ENCODE measurements around the gene KLHL36.

KLHL36 gene

DNA sequence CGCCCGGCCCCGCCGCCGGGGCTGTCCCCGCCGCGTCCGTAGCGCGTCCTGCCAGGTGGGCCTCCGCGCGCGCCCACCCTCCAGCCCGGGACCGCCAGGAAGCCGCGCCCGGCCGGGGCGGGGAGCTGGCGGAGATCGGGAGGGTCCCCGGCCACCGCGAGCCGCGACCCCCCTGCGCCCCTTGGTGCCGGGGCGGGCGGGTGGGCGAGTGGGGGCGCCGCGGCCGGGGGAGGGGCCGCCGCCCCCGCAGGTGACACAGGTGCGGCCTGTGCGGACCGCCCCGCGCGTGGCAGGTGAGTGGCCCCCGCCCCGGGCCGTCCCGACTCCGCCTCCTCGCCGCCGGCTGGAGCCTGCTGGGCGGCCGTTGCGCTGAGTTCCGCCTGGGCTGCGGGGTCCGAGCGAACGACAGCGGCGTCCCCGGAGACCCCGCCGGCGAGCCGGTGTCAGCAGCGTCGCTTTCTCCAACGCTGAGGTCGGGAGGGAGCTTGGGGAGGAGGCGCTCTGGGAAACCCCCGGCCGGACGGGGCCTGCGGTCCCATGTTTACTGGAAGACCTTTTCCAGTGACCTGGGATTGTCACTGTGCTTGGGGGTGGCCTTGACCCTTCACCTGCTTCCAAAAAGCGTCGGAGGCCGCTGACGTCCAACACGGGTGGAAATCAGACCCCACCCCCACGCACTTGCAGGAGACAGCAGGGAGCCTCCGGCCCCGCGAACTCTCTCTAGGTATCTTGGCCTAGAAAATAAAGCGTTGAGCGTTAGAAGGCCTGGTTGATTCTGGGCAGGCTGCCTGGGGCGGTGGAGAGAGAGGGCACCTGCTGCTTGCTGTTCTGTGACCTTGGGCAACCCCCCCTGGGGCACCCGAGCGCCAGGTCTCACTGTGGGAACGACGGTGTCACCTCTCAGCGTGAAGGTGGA, 542 bp downstream of the KLHL36 start:
- DNase-seq (ENCODE audit: low spot score), result peak; percentile 73

- DNase-seq (ENCODE audit: low spot score), result no peak
Observed at GRCh38 chr16:84649511-84649861, 1.2 kb downstream of the KLHL36 start.

DNA sequence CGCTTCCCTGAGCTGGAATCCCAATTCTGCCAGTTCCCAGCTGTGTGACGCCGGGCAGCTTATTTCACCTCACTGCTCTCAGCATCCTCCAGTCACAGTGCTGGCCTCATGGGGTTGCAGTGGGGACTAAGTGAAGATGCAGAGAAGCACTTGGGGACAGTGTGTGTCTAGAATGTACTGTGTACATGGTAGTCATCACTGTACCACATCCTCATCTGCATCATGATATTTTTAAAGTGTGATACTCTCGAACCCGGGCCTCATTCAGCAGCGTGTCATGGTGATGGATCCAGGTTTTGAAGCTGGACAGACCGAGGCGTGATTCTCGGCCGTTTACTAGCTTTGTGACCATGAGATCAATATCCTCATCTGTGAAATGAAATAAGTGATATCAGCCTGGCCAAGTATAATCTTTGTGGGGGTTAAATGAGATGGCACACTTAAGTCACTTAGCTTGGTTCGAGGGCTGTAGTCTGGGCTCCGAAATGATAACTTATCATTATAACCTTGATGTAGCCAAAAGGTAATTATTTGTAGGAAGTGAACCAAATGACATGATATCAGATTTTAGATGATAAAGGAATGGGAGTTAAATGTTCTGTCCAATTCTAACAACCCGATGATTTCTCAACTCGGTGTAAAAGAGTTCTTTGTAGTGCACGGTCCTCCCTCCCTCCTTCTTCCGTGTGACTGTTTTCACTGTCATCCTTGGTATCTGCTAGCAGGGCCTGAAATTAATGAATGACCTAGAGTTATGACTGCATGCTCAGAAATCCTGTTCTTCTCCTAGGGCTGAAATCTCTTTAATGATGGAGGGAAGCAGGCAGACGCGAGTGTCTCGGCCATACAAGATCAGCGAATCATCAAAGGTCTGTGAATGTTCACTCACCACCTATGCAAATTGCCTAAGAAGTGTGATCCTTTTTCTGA, 2.0 kb downstream of the KLHL36 start:
- no peak for DNase-seq (ENCODE audit: low spot score)

GRCh38 chr16:84652566-84652965, 4.3 kb downstream of the KLHL36 start:
- no peak for DNase-seq (ENCODE audit: low spot score)

- no peak for DNase-seq (ENCODE audit: low spot score)
Observed at GRCh38 chr16:84654238-84654637, 5.9 kb downstream of the KLHL36 start.

GRCh38 chr16:84654998-84655397, 6.7 kb downstream of the KLHL36 start:
- DNase-seq (ENCODE audit: low spot score), result no peak

DNA sequence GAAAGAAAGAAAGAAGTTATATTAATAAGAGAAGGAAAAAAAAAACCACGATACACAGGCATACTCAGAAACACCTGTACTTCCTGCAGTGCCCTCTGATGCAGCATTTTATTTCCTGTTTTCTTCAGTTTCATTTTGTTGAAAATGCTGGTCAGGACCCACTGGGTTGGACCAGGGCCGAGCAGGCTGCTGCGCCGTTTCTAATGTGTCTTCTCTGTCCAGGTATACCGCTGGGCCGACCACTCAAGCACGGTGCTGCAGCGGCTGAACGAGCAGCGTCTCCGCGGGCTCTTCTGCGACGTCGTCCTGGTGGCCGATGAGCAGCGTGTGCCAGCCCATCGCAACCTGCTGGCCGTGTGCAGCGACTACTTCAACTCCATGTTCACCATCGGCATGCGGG, 8.3 kb downstream of the KLHL36 start:
- DNase-seq (ENCODE audit: low spot score), result no peak

DNA sequence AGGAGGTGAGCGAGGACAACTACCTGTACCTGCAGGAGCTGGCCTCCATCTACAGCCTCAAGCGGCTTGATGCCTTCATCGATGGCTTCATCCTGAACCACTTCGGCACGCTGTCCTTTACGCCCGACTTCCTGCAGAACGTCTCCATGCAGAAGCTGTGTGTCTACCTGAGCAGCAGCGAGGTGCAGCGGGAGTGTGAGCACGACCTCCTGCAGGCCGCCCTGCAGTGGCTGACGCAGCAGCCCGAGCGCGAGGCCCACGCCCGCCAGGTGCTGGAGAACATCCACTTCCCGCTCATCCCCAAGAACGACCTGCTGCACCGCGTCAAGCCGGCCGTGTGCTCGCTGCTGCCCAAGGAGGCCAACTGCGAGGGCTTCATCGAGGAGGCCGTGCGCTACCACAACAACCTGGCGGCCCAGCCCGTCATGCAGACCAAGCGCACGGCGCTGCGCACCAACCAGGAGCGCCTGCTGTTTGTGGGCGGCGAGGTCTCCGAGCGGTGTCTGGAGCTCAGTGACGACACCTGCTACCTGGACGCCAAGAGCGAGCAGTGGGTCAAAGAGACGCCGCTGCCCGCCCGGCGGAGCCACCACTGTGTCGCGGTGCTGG, 9.0 kb downstream of the KLHL36 start:
- no peak for DNase-seq (ENCODE audit: low spot score)

DNA sequence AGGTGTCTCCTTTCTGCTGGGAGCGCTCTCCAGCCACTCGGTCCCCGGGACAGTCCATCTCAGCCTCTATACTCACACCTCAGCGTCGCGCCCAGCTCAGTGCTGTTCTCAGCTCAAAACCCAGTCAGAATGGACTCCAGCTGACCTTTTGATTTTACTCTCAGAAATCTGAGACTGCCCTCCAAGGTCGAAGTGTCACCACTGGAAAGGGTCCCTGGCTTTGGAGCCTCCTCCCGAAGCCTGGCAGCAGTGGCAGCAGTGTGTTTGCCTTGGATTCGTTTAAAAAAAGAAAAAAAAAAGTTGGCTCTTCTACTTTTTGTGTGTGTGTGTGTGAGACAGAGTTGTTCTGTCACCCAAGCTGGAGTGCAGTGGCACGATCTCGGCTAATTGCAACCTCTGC, 10.4 kb downstream of the KLHL36 start:
- no peak for DNase-seq (ENCODE audit: low spot score)

- DNase-seq (ENCODE audit: low spot score), result no peak
Observed at GRCh38 chr16:84659656-84660300, 11.5 kb downstream of the KLHL36 start.

GRCh38 chr16:84660973-84661372, 12.7 kb downstream of the KLHL36 start:
- no peak for DNase-seq (ENCODE audit: low spot score)

DNA sequence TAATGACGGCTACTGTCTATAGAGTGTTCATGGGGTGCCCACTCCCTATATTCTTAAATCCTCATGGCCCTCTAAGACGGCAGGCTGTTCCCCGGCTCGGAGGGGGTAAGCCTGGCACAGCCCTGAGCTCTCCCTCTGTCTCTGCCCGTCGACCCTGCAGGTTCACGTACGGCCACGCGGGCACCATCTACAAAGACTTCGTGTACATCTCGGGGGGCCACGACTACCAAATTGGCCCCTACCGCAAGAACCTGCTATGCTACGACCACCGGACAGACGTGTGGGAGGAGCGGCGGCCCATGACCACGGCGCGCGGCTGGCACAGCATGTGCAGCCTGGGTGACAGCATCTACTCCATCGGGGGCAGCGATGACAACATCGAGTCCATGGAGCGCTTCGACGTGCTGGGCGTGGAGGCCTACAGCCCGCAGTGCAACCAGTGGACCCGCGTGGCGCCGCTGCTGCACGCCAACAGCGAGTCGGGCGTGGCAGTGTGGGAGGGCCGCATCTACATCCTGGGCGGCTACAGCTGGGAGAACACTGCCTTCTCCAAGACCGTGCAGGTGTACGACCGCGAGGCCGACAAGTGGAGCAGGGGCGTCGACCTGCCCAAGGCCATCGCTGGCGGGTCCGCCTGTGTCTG, 13.2 kb downstream of the KLHL36 start:
- no peak for DNase-seq (ENCODE audit: low spot score)

DNA sequence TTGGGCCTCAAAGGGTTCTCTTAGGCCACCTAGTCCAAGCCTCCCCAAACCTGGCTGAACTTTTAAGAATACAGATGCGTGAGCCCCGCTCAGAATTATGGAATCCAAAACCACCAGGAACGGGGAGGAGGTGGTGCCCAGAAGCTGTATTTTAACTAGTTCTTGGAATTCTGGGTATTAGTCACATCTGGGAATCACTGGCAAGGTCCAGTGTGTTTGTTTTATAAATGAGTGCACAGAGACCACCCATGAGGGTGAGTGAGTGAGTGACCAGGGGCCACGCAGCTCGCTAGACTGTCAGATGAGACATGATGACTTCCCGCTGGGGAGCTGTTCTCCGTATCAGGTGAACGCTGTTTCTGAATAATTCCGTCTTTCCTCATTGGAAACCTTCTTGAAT, 14.2 kb downstream of the KLHL36 start:
- no peak for DNase-seq (ENCODE audit: low spot score)

DNA sequence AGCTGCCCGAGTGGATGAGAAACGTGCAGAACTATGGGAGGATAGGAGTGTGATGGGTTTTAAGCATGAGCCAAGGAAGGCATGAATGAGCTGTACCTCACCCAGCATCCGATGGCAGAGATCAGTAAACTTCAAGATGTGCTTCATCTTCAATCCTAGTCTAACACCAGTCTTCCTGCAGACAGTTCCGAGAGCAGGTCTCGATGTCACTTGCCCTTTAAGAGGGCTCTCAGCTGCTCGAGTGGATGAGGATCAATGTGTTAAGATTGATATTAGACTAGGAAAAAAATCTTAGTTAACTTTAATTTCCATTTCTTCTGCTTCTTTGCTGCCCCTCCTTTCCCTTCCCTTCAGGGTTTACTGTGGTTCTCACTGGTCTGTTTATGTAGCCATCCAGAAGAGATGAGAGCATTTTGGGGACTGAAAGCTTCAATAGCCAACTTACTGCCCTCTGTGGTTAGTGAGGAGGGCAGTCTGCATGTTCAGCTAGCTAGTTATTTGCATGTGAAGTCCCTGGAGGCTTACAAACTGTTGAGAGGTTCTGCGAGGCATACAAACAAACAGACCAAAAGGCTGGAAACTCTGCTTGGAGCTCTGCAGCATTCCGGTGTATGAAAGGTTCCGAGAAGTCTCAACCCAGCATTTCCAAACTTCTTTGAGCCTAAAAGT, 15.3 kb downstream of the KLHL36 start:
- DNase-seq (ENCODE audit: low spot score), result no peak

- DNase-seq (ENCODE audit: low spot score), result no peak
Observed at GRCh38 chr16:84665359-84665758, 17.0 kb downstream of the KLHL36 start.

- no peak for DNase-seq (ENCODE audit: low spot score)
Observed at GRCh38 chr16:84665843-84666242, 17.5 kb downstream of the KLHL36 start.

DNA sequence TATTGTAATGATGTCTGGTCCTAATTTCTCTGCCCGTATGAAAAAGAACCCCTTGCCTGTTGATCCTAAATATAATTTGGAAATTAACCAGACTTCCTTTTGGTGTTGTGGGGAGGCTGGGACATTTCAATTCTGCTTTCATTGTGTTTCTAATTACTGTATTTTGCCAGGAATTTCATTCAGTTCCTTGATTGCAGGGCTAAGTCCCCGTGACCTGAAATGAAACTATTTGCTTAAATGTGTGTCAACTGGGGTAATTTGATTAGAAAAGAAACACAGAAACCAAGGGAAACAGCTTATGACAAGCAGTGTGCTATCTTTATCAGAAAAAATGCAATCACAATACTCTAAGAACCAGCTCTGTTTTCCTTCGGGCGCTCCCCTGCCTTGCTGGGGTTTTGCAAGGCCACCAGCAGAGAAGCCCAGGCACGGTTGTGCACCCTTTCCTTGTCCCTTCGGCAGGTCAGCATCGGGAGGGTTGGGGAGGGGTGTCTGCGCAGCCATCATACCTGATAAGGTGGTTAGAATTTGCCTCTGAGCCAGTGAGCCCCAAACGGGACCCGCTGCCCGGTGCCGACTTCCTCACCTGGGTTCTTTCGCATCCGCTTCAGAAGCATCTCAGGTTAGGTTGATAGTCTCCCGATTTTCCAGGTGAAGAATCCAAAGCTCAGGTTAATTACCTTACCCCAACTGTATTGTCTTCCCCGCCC, 19.4 kb downstream of the KLHL36 start:
- no peak for DNase-seq (ENCODE audit: low spot score)

- DNase-seq (ENCODE audit: low spot score), result no peak
Observed at GRCh38 chr16:84670063-84670462, 21.8 kb downstream of the KLHL36 start.

GRCh38 chr16:84672276-84673202, 24.2 kb downstream of the KLHL36 start:
- peak; percentile 90 for DNase-seq (ENCODE audit: low spot score)

Data from HuH-7 (cell line).